Neural crest cell (in vitro differentiated cells): ENCODE results near the gene ONECUT2. TPM values are rescaled to one million over a fixed set of nuclear protein-coding genes. Genes with fewer than 3 reads are reported as not detected.

Source experiments
- DNase-seq: peaks from one replicate; pipeline ENCODE4 v3.0.0; 2021; ENCODE audit warnings: low read depth, mixed read lengths, low spot score
- H3K27ac Mint-ChIP-seq: one replicate; pipeline ENCODE4 v1.8.0; 2021; ENCODE audit warnings: mild to moderate bottlenecking, mixed read lengths; ENCODE audit not compliant: unreplicated experiment
- H3K27me3 Mint-ChIP-seq: 2 replicates; pipeline ENCODE4 v1.8.0; 2021; ENCODE audit warnings: low read depth, mild to moderate bottlenecking, mixed read lengths
- H3K36me3 Mint-ChIP-seq: 2 replicates; pipeline ENCODE4 v1.8.0; 2021; ENCODE audit warnings: low read depth, mild to moderate bottlenecking, mixed read lengths
- H3K4me1 Mint-ChIP-seq: 2 replicates; pipeline ENCODE4 v1.8.0; 2021; ENCODE audit warnings: mixed read lengths
- H3K4me3 Mint-ChIP-seq: one replicate; pipeline ENCODE4 v1.8.0; 2021; ENCODE audit warnings: mild to moderate bottlenecking, mixed read lengths
- H3K9me3 Mint-ChIP-seq: 2 replicates; pipeline ENCODE4 v1.8.0; 2021; ENCODE audit warnings: mixed read lengths
- CTCF ChIP-seq: fragments of 200-600 bp; sonication (generic); conservative IDR thresholded peaks from 2 replicates; pipeline ENCODE4 v1.5.0; 2021; ENCODE audit warnings: antibody characterized with exemption, mild to moderate bottlenecking
- total RNA-seq: library from RNA; stranded (reverse); gene quantifications from 2 replicates; pipeline ENCODE4 v1.2.1, GENCODE V29; 2021

ONECUT2 gene
- total RNA-seq, 1 donor from 2014 or later = 8.2 TPM

DNA sequence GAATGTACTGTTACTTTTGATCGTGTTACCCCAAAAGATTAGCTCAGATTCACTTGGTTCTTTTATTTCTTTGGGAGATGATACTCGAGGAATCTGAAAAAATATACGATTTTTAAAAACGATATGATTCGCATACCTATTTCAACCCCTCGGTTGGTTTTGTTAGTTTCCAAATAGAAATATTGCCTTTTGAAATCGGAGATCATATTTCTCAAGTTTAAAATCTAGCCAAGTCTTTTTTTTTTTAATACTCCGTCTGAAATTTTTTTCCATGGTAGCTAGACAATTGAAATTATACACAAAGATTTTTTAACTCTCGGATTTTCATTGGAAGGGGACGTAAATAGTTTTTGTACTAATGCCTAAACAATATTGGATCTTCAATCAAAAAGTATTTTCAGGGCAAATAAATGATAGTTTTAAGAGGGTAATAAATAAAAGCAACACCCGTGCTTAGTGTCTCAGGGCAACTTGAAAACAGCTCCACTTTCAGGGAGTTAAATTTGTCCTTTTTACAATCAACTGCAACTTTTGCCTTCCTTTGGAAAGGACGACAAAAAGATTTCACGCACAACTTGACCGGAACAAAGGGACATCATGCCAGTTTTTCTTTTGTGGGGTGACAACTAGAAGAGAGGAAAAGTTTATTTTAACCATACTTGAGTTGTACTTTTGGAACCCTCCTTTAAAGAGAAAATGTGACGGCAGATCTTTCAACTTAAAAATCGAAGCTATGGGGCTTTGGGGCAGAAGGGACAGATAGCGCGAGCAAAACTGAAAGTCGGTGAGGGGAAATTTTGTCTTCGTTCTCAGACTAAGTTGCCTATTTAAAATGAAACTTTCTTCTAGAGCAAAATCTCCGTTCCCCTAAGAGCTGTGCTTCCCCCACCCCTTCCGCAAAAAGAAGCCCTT is 5.8 kb upstream of the ONECUT2 start:
- Mint-ChIP-seq H3K4me1 (peaks cover 31% of the 10 kb centered on the region), H3K27ac (no peak overlapping the region), H3K9me3 (no peaks in the 10 kb centered on the region), H3K4me3 (peak overlapping the region; percentile 28), H3K27me3 (peaks cover 97% of the 10 kb centered on the region), H3K36me3 (no peaks in the 10 kb centered on the region)
- no peak for DNase-seq
- TF ChIP-seq CTCF = no peak

DNA sequence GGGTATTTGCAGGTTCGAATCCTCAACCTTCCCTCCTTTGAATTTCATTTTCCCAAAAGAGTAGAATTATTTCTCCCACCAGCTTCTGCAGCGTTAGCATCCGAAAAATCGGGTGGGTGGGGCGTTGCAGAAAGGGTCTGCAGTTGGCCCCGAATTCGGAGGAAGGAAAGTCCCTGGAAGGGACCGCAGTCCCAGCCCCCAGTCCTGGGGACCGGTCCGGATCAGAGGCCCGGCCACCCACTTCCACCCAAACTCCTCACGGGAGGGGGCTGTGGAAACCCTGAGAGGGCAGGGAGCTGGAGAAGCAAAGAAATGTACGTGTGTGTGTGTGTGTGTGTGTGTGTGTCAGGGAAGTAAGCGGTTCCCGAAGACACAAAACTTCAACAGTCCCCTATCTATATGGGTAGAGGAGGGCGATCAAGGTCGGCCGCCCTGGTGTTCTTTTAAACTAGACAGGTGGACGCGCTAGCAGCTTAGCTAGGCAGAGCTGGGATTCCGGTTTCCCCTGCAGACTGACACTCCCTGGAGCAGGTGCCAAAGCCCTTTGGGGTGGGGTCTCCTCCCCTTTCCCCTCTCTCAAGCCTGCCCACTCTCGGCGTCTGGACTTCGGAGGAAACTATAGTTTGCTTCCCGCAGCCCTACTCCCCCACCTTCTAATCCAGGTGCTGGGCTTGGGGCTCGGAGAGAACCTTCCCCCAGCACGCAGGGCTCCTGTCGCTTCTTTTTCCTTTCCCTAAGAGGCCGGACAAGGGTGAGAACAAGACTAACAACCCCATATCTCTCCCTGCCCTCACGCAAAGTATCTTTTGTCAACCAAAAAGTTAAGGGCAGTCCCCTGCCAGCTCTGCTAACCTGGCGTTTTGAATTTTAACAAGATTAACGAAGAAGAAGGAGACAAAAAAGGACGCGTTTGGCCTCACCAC is 4.8 kb upstream of the ONECUT2 start:
- DNase-seq = peak; percentile 15
- peak overlapping the region; percentile 29 for H3K4me3 Mint-ChIP-seq
- H3K27me3 Mint-ChIP-seq = peaks cover 96% of the 10 kb centered on the region
- no peak for TF ChIP-seq CTCF
- H3K36me3 Mint-ChIP-seq = no peaks in the 10 kb centered on the region
- H3K4me1 Mint-ChIP-seq = peaks cover 36% of the 10 kb centered on the region
- H3K9me3 Mint-ChIP-seq = no peaks in the 10 kb centered on the region
- H3K27ac Mint-ChIP-seq = no peak overlapping the region

- Mint-ChIP-seq H3K4me3 (peak overlapping the region; percentile 48), H3K36me3 (no peaks in the 10 kb centered on the region), H3K27ac (no peak overlapping the region), H3K27me3 (peaks cover 94% of the 10 kb centered on the region), H3K9me3 (no peaks in the 10 kb centered on the region), H3K4me1 (peaks cover 38% of the 10 kb centered on the region)
- TF ChIP-seq CTCF = no peak
- DNase-seq = peak; percentile 12
Measured at GRCh38 chr18:57431002-57431382, 4.2 kb upstream of the ONECUT2 start.

DNA sequence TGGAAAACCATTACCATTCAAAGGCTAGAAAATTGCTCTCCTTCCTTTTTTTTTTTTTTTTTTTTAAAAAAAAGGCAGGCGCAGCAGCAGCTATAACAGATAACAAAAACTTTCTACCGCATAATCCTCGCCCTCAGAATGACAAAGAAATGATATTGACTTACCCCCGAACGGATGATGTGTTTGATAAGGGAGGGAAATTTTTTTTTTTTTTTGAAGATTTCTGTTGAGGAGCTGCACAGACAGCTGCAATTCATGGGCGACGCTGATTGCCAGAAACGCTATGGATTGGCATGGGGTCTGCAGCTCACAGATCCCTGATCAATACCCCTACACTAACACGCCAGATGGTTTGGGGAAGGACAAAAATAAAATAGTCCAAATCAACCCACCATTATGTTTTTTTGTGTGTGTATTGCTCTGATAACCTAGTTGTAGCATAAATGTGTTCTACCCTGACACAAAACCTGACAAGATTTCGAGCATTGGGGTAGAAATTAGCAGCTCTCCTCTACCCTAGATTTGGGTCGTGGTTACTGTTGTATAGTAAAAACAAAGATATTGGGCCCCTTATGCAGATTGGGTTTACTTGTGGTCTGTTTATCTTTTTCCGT is 3.6 kb upstream of the ONECUT2 start:
- no peaks in the 10 kb centered on the region for H3K36me3 Mint-ChIP-seq
- TF ChIP-seq CTCF = no peak
- H3K9me3 Mint-ChIP-seq = no peaks in the 10 kb centered on the region
- H3K27ac Mint-ChIP-seq = no peak overlapping the region
- H3K4me3 Mint-ChIP-seq = peak overlapping the region; percentile 48
- peaks cover 94% of the 10 kb centered on the region for H3K27me3 Mint-ChIP-seq
- peaks cover 41% of the 10 kb centered on the region for H3K4me1 Mint-ChIP-seq
- DNase-seq = no peak

GRCh38 chr18:57432140-57432539 is 3.0 kb upstream of the ONECUT2 start:
- no peak for DNase-seq
- H3K9me3 Mint-ChIP-seq = no peaks in the 10 kb centered on the region
- no peak for TF ChIP-seq CTCF
- no peaks in the 10 kb centered on the region for H3K36me3 Mint-ChIP-seq
- peak overlapping the region; percentile 17 for H3K4me3 Mint-ChIP-seq
- H3K4me1 Mint-ChIP-seq = peaks cover 46% of the 10 kb centered on the region
- H3K27ac Mint-ChIP-seq = no peak overlapping the region
- peaks cover 94% of the 10 kb centered on the region for H3K27me3 Mint-ChIP-seq
